BE2C (cell line): ENCODE measurements around the gene MED23.

Experiments
- DNase-seq: peaks from one replicate; pipeline ENCODE4 v3.0.0-alpha.2; 2020
- H3K27me3 ChIP-seq: fragments of 250-450 bp; sonication (Bioruptor Pico); 2 replicates; pipeline ENCODE4 v1.5.1; 2020; ENCODE audit warnings: mild to moderate bottlenecking
- H3K36me3 ChIP-seq: fragments of 250-450 bp; sonication (Bioruptor Pico); 2 replicates; pipeline ENCODE4 v1.5.1; 2020; ENCODE audit warnings: mild to moderate bottlenecking
- H3K4me1 ChIP-seq: fragments of 250-450 bp; sonication (Bioruptor Pico); 2 replicates; pipeline ENCODE4 v1.5.1; 2020
- H3K4me3 ChIP-seq: 2 replicates; pipeline ENCODE4 v1.5.1; 2011; ENCODE audit warnings: low read depth, low read length
- H3K9me3 ChIP-seq: fragments of 250-450 bp; sonication (Bioruptor Pico); 2 replicates; pipeline ENCODE4 v1.5.1; 2020
- TF ChIP-seq, protein P1 (sequence below): IDR thresholded peaks from 2 replicates; pipeline ENCODE4 v1.5.1; 2012; ENCODE audit warnings: mild to moderate bottlenecking, low read depth, low read length

Gene MED23

DNA sequence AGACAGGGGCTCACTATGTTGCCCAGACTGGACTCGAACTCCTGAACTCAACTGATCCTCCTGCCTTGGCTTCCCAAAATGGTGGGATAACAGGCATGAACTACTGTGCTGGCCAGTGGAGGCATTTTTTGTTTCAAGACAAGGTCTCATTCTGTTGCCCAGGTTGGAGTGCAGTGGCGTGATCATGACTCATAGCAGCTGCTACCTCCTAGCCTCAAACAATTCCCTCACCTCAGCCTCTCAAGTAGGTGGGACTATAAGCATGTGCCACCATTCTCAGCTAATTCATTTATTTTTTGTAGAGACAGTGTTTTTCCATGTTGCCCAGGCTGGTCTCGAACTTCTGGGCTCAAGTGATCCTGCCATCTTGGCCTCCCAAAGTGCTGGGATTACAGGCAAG is 26.3 kb upstream of the MED23 start:
- TF ChIP-seq, protein P1, sequence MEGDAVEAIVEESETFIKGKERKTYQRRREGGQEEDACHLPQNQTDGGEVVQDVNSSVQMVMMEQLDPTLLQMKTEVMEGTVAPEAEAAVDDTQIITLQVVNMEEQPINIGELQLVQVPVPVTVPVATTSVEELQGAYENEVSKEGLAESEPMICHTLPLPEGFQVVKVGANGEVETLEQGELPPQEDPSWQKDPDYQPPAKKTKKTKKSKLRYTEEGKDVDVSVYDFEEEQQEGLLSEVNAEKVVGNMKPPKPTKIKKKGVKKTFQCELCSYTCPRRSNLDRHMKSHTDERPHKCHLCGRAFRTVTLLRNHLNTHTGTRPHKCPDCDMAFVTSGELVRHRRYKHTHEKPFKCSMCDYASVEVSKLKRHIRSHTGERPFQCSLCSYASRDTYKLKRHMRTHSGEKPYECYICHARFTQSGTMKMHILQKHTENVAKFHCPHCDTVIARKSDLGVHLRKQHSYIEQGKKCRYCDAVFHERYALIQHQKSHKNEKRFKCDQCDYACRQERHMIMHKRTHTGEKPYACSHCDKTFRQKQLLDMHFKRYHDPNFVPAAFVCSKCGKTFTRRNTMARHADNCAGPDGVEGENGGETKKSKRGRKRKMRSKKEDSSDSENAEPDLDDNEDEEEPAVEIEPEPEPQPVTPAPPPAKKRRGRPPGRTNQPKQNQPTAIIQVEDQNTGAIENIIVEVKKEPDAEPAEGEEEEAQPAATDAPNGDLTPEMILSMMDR: no peak
- Histone ChIP-seq H3K4me3 (no peak overlapping the region), H3K36me3 (no peaks in the 10 kb centered on the region), H3K27me3 (no peaks in the 10 kb centered on the region), H3K4me1 (no peaks in the 10 kb centered on the region), H3K9me3 (no peaks in the 10 kb centered on the region)
- no peak for DNase-seq

DNA sequence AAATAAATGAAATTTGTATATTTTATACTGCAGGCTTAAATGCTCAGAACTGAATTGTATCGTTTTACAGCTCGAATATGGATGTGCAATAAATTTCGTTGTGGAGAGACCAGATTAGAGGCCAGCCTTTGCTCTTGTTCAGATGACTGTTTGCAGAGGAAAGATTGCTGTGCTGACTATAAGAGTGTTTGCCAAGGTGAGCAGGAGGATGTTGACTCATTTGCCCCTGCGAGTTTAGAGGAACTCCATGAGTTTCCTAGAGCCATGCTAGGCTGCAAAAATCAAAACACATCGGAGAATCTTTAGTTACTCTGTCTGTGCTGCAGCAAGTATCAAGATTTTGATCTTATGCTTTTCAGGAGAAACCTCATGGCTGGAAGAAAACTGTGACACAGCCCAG is 24.4 kb upstream of the MED23 start:
- H3K4me1 ChIP-seq: no peaks in the 10 kb centered on the region
- DNase-seq: no peak
- no peaks in the 10 kb centered on the region for H3K27me3 ChIP-seq
- H3K9me3 ChIP-seq: no peaks in the 10 kb centered on the region
- H3K36me3 ChIP-seq: no peaks in the 10 kb centered on the region
- no peak overlapping the region for H3K4me3 ChIP-seq
- TF ChIP-seq, protein P1: no peak

DNA sequence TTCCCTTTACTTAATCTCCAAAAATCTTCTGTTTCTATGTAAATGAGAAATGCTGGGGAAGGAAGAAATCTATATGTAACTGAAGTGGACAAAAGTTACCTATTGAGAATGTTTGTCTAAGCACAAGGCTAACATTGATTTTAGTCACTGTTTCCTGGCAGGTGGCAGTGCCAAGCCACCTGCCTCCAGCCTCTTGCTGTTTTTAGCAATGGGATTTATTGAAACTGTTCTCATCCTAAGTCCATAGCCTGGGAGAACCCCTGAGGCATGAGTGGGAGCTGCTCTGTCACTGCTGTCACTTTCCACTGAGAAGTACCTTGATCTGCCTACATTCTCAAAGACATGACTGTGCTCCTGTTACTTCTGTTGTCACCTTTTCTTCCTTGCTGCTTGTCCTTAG is 23.7 kb upstream of the MED23 start:
- H3K4me3 ChIP-seq: no peak overlapping the region
- DNase-seq: no peak

DNA sequence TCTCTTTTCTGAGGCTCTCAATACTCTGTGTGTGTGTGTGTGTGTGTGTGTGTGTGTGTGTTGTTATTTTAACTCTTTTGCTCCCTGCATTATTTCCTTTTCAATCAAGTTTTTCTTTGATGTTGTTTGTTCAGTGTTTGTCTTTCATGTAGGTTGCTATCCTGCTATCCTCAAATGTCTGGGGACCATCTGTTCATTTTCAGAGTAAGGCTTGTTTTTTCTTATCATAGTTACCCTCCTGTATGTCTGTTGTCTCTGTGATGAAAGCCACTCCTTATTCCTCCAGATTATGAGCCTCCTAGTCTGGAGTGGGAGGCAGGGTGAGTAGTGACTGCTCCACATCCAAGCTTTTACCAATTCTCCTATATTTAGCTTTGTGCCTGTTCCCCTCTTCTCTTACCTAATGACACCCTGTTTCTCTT is 18.2 kb upstream of the MED23 start:
- H3K36me3 ChIP-seq: no peaks in the 10 kb centered on the region
- H3K4me3 ChIP-seq: no peak overlapping the region
- no peaks in the 10 kb centered on the region for H3K27me3 ChIP-seq
- TF ChIP-seq, protein P1: no peak
- no peak for DNase-seq
- H3K4me1 ChIP-seq: no peaks in the 10 kb centered on the region
- H3K9me3 ChIP-seq: no peaks in the 10 kb centered on the region

More for the DNA sequence above, 23.7 kb upstream of the MED23 start:
- TF ChIP-seq, protein P1: no peak
- Histone ChIP-seq H3K27me3 (no peaks in the 10 kb centered on the region), H3K9me3 (no peaks in the 10 kb centered on the region), H3K4me1 (no peaks in the 10 kb centered on the region), H3K36me3 (no peaks in the 10 kb centered on the region)

DNA sequence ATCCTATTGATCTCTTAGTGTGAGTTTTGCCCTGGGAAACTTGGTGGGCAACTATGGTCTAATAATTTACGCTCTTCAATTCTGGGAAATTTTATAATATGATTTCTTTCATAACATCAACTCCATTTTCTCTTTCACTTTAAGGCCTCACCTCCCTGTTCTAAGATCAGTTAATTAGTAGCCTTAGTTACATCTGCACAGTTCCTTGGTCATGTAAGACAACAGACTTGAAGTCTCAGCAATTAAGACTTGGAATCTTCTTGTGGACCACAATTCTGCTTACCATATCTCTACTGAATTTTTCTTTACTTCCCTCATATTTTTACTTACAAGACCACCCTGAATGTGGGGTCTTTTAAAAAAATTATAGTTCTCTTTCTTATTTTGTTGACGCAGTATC is 17.8 kb upstream of the MED23 start:
- Histone ChIP-seq H3K4me3 (no peak overlapping the region), H3K4me1 (no peaks in the 10 kb centered on the region), H3K36me3 (no peaks in the 10 kb centered on the region), H3K27me3 (no peaks in the 10 kb centered on the region), H3K9me3 (no peaks in the 10 kb centered on the region)
- DNase-seq: no peak
- TF ChIP-seq, protein P1: no peak

DNA sequence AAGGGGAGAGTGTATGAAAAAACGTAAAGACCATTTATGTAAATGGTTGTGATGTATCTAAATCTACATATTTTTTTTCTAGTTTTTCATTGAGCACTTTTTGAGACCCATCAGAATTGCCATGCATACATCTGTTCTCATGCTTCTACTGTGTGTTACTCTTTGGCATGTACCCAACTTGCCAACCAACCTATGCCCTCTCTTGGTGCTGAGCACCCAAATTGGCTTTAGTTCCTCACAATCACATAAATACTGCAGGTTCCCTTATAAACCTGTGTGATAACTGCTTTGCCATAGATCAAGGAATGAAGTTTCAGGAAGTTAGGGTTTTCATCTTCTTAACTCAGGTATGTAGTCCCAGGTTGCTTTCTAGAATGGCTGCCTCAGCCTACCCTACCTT is 16.9 kb upstream of the MED23 start:
- TF ChIP-seq, protein P1: no peak
- Histone ChIP-seq H3K36me3 (no peaks in the 10 kb centered on the region), H3K9me3 (no peaks in the 10 kb centered on the region), H3K4me1 (no peaks in the 10 kb centered on the region; the same call in none of the 2 replicates), H3K27me3 (no peaks in the 10 kb centered on the region), H3K4me3 (no peak overlapping the region)
- no peak for DNase-seq
